Hematopoietic multipotent progenitor cell treated with erythropoietin and hydrocortisone succinate and interleukin-3 and kit ligand, for 15 days (in vitro differentiated cells): ENCODE measurements around the gene C10orf95.

Experiments
- DNase-seq: peaks from one replicate; pipeline ENCODE4 v3.0.0-alpha.2; 2015; ENCODE audit warnings: low spot score

Gene C10orf95

DNA sequence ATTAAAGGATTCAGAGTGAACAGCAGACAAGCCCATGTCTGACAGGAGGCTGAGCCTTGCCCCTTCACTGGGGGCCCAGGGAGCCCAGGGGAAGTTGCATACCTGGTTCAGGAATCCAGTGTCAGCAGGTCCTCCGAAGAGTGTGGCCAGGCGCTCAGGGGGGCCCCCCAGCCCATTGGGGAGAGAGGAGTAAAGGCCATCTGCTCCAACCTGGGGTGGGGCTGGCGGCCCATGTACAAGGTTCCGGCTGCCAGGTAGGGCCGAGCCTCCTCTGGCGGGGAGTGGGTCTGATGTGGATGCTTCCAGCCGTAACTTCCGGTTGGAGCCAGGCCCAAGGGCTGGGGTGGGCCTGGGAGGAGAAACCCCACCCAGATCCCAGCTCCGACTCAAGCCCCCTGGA lies 35.1 kb downstream of the C10orf95 start:
- no peak for DNase-seq

DNA sequence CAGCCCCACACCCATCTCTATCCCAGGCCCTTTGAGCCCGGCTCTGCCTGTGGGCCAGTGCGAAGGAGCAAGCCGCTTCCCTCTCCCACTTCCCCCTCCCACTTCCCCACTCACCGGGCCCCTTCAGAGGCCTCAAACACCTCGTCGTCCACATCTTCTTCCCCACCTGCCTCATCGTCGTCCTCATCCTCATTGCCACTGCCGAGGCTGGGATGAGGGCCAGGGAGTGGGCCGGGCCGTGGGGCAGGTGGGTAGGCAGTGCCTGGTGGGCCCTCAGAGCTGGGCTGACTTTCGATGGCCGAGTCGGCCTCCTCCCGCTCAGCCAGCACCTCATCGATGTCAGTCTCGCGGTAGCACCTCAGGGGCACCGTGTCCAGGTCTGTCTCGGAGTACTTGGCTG lies 36.6 kb downstream of the C10orf95 start:
- no peak for DNase-seq

DNA sequence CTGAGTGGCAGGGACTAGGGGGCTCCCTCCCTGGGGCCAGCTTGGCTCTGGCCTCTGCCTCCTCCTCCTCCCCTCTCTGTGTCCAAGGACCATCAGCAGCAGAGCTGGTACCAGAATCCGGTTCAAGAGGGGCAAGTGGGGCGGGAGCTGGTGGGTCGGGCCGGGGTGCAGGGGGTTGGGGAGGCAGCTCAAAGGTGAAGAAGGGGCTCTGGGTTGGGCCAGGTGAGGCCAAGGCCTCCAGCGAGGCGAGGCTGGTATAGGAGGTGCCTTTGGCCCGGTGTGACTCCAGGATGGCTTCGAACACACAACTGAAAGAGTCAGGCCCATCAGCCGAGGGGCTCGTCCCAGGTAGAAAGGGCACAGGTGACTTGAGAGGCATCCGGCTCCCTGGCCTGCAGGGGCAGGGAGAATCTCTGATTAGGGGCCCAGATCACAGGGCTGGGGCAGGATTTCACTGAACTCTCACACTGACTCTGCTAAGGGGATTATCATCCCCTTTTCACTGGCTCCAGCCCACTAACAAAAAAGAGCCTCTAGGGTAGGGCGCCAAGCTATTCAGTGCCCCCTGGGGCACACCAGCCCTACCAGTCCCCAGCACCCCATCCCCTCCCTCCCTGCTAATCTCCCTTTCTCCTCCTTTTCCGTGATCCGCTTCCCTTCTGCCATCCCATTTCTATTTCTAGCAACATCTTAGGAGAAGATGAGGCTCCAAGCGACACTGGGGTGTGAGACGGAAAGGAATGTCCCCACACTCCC lies 37.4 kb downstream of the C10orf95 start:
- no peak for DNase-seq

DNA sequence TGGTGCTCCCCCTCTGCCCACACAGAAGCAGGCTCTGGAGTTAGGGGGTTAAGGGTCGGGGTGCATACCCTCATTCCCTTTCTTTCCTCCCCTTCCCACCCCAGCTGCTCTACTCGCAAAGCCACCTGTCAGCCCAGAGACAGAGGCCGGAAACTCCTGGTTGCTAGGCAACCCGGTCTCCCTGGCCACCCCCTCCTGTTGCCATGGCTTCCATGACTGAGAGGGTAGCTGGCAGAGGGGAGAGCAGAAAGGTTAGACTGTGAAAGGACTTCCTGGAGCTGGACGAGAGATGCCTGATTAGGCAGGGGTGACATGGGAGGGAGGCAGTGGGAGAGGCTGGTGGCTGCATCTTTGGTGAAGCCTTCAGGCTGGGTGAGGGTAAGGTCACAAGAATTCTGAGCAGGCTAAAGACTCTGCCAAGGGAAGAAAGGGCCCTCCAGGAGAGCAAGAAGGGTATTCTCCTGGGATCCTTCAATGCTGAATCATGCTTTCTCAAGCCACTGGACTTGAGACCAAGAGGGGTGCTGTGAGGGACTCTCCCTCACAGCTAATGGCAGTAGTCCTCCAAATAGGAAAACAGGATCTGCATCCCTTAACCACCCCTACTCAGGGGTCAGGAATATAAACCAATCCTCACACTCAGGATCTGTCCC lies 38.2 kb downstream of the C10orf95 start:
- DNase-seq = no peak

DNA sequence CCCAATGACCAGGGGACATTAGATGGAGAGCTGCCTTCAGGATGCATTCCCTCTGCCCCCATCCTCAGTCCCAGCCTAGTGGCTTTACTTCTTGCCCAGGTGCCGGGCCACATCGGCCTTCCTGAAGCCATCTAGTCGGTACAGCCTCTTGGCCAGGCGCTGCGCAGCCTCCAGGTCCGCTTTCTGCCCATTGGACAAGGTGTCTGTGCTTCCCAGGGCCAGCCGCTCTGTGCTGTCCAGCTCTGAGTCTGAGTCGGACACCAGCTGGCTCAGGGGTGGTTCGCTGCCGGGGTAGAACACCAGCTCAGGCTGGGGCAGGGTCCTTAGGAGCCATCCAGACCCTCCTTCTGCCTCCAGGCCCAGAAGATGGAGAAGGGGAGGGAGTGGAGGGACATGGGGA lies 39.0 kb downstream of the C10orf95 start:
- no peak for DNase-seq

DNA sequence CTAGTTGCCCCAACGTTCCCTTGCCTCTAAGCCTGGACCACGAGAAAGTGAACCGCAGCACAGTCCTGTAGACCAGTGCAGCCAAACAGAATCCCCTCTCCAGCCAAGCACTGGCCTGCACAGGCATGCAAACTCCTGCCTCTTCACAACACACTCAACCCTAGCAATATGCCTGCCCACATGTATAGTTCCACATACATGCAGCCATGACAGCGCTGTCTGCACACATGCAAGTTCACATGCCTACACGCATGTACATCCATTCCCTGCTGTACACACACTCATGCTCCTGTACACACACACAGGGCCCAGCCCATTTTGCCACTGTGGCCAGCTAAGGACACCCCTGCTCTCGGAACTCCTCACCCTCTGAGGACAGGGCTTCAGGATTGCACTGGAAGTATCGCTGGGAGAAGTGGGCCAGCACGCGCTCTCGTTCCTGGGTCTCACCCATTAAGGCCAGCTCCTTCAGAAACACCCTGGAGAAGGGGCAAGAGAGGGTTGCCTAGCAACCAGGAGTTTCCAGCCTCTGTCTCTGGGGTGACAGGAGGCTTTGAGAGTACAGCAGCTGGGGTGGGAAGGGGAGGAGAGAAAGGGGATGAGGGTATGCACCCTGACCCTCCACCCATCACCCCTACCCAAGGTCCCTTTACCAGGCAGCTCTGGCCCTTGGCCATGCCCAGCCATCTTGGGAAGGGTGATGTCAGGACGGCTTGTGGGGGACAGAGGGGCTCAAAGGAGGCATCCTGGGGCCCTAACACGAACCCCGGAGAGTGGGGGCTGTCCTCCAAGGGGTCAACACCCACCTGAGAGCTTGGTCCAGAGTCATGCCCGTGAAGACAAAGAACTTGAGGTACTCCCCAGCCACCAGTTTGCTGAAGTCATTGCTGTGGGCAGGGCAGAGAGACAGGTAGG lies 39.7 kb downstream of the C10orf95 start:
- DNase-seq = no peak

DNA sequence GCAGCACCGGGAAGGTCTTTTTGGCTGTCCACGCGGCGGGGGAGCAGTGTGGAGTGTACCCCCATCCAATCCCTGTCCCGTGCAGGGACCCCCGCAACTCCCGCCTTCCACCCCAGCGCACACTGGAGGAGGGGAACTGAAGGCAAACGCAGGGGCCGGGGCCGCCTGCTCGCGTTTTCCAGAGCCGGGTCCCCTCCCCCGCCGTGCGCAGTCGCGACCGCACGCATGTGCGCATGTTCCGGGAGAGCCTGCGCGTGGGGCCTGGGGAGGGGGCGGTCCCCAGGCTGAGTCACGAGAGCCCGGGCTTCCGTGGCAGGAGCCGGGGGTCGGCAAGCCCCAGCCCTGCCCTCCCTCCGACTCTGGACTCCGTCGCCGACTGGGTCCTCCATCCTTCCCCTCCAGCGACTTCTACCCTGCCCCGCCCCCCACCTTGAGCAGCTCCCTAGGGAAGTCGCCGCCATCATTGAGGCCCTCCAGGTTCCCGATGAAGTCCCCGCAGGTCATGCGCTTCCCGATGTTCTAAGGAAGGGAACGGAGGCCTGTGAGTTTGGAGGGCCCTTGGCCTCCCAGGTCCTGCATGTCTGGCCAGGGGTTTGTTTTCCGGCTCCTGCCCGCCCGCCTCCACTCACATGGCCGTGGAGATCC lies 40.8 kb downstream of the C10orf95 start:
- no peak for DNase-seq

DNA sequence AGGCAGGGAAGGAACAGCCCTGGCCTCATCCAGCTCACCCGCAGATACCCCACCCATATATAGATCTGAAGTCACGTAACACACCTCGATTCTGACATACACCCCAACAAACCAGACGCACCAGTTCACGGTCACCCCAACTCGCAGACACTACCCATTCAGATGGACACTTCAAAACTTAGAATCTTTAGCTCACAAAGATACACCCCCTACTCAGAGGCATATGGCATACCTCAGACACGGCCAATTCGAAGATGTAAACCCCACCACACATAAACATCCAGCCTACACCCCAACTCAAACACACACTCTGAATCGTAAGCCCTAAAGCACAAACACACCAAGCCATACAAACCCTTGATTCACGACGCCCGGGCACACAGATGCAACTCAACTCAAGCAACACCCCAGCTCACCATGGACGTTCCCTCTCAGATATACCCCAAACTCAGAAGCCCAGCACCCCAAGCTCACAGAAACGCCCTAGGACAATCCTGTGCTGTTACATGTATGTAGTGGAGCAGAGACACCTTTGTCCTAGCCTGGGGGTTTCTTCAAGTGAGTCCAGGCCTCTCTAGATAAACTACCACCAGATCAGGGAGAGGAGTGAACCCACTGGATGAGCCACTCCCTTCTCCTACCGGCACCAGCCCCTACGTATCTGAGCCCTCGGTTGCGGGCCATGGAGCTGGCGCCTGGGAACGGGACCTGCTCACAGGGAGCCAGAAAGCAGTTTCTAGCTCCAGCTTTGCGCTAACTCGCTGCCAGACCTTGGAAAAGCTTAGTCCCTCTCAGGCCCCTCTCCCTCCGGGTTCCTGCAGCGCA lies 41.5 kb downstream of the C10orf95 start:
- DNase-seq = no peak

DNA sequence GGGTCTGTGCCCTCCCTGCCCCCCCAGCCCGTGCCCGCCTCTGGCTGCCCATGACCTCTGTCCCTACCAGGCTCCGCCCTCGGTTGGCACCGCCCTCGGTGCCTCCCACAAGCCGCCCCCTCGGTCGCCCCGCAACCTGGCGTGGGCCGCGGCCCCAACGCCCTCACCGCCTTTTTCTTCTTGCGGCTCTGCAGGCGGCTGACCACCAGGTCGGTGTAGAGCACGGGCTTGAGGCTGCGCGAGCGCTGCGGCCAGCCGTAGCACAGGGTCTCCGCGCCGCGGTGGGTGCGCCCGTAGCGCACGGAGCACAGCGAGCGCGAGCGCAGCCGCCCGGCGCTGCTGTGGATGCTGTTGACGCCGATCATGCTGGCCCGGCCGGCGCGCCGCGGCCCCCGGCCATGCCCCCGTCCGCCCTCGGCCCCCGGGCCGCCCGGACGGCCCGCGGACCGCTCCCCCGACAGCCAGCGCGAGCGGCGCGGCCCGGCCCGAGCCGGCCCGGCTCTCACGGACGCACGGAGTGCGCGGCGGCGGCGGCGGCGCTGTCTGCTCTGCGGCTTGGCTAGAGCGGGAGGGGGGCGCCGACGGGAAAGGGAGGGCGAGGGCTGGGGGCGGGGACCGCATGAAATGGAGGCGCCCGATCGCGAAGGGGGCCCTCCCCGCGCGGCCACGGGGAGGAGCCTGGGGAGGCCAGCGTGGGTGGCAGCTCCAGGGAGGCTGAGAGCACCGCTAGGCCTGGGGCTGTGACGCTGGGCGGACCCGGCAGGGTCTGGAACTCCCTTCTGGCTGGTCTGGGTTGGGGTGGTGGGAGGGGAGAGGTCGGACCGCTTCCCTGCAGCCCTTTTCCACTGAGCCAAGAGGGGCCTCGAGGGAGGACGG lies 42.4 kb downstream of the C10orf95 start:
- DNase-seq = no peak

DNA sequence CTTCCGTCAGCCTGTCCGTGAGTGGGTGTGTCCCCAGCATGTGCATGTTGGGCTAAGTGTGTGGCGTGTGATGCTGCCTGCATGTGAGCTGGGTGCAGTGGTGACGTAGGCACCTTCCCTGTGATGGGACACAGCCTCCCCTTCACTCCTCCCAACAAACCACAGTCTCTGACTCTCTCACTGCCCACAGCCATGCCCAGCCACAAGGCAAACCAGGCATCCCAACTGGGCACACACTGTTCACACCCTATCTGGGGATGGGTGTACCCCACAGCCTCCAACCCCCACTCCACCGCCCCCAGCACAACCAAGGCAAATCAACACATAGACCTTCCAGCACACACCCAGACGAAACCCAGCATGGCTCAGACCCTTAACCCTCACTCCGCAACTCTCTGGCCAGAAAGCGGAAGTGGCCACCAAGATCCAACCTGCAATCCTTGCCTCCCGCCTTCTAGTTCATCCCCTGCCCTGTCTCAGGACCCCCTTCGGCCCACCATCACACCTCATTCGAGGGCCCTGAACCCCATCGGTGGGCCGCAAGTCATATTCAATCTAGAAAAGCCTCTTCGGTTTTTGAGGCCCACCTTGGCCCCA lies 43.1 kb downstream of the C10orf95 start:
- DNase-seq = no peak

DNA sequence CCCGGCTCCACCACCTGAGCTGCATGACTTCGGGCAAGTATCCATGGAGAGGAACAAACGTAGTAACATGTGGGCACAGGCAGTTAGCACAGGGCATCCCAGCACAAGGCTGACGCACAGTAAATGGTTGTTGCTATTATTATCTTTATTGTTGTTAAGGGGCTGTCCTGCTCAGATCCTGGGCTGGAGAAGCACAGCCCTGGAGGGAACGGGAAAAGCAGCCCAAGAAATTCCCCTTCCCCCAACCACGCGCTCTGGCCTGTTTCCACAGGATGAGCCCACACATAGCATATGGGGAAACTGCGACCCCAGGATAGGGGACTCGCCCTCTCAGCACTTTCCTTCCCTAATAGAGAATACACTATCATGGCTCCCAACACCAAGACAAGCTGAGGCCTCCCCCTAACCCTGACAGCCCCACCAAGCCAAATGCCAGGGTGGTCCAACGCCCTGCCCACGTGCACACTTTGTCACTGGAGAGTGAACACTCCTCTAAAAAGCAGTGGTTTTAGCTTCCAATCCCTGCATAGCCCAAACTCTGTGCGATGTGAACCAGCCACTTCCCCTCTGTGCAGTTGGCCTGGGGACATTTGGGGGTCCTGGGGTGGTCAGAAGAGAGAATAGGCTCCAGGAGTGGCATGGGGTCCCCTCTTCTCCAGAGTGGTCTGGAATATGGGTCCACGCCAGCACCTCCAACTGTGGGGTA lies 43.8 kb downstream of the C10orf95 start:
- no peak for DNase-seq

DNA sequence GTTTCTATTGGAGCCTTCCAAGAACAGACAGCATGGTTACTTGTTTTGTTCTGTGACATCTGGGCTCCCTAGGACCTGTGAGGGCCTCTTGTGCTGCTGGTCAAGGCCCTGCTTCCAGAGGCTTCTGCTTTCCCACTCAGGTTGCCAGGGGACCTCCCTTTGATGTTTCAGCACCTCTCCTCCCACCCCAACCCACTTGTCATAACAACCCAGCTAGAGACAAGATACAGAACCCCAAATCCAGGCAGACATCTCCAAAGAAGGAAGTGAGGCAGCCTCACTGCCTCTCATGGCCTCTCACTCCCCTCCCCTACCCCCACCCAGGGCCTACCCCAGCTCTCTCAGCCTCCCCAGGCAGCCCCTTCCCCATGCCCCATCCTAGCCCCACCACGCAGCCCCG lies 44.5 kb downstream of the C10orf95 start:
- no peak for DNase-seq

DNA sequence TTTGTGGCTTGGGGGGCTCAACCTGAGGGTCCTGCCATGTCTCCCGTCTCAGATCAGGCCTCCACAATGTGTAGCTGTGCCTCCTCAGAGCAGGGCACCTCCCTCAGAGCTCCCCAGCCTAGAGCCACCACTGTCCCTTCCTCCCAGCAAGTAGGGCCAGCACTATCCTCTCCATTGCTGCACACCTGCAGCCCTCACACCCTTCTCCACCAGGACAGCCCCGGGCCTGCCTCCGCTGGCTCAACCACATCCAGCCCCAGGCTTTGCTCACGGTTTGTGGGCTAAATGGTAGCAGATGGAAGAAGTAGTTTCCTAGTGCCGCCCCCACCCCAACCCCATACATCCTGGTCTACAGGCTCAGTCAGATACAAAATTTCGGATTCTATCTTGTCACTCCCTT lies 45.7 kb downstream of the C10orf95 start:
- DNase-seq = no peak

DNA sequence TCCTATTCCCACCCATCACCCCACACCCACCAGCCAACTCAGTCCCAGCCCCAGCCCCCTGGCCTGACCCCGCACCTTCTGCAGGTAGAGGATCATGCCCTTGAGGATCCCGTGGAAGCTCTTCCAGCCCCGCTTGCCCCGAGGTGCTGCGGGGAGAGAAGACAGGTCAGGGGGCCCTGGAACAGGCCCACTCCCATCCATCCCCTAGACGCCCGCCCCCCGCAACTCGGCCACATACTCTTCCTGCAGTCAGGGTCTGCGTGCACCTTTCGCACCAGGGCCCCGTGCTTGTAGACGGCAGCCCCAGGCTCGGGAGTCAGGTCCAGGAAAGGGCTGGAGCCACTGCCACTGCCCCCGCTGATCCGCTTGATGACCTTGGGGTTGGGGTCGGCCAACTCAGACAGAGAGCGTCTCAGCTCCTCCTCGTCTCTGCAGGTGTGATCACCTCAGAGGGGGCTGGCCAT lies 46.2 kb downstream of the C10orf95 start:
- DNase-seq = no peak

DNA sequence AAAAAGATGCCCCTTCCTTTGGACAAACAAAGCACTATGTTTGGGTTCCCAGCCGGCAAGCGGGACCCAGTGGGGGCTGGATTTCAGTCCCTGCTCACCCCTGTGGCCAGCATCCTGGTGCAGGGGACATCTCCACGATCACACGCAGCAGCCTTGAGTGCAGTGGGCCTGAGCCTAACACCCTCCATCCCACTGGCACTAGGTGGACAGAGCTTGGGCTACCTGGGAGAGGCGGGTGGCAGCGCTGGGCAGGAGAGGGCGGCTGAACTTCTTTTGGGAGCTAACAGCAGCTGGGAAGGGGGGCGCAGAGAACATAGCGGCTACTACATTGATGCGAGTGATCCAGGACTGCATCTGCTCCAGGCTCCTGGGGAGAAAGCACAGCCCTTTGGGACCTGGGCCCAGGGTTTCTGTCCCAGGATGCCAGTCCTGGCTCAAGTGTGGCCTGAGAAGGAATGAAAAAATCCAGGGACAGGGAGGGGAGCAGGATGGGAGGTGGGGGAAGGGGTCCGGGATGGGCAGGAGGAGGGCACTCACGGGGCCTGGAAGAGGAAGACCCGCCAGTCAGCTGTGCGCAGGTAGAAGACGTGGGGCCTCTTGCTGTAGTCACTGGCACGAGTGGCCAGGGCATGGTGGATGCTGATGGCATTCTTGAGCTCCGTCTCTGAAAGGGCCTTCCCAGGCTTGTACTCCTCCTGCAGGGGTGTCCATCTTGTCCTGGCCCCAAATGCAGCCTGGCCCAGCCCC lies 46.8 kb downstream of the C10orf95 start:
- DNase-seq = no peak

DNA sequence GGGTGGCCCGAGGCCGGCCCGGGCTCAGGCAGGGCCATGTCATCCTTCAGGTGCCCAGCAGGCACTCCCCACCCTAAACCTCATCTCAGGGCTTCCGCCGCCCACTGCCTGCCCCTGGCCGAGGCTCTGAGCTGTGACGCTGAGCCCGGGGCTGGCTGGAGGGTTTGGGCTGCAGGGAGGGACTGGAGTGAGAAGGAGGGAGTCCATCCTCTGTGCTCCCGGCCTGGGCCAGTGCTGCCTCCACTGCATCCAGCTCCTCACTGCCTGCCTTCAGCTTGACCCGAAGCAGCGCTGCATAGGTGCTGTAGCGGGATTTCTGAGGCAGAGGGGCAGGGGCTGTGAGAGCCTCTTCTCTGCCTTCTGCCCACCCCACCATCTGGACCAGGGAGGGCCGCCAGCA lies 48.2 kb downstream of the C10orf95 start:
- no peak for DNase-seq

DNA sequence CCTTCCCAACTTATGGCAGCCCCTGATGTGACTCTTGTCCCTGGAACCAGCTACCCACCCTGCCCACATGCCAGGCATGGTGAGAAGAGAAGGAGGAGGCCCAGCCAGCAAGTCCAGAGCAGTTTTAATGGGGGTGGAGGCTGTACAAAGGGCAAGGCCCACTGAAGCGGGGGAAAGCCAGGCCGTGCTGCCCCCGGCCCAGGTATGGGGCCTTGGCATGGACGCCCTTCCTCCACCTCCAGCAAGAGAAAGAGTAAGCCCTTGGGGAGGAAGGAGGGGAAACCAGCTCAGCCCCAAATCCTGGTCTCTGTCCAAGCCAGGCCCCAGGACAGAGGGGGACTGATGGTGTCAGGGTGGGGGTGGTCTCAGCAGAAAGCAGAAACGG lies 48.8 kb downstream of the C10orf95 start:
- no peak for DNase-seq

DNA sequence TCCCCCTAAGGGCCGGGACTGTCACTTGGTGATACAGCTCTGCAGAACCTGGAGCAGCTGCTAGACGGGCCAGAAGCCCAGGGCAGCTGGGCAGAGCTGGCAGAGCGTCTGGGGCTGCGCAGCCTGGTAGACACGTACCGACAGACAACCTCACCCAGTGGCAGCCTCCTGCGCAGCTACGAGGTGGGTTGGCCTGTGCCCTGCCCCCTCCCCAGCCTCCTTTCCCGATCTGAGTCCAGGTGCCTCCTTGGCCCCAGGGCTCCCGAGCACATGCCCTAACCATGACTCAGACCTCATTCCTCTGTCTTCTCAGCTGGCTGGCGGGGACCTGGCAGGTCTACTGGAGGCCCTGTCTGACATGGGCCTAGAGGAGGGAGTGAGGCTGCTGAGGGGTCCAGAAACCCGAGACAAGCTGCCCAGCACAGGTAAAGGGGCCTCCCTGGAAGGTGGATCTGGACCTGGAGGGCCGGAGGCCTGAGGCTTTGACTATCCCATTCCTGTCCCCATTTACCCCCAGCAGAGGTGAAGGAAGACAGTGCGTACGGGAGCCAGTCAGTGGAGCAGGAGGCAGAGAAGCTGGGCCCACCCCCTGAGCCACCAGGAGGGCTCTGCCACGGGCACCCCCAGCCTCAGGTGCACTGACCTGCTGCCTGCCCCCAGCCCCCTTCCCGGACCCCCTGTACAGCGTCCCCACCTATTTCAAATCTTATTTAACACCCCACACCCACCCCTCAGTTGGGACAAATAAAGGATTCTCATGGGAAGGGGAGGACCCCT lies 49.4 kb downstream of the C10orf95 start:
- no peak for DNase-seq
